Stimulated activated CD8-positive, alpha-beta memory T cell treated with anti-CD3 and anti-CD28 coated beads, Interleukin-12 subunit alpha, Interleukin-12 subunit beta, amount 100 ng/mL, for 4 hours (primary cell): ENCODE measurements around the gene MINDY3.
"Not testable (repeated sequence)": the region's sequence is repeated elsewhere in the genome, so short reads cannot be mapped to it uniquely, and the experiment has no call there.

Experiments
- DNase-seq: peaks from one replicate; pipeline ENCODE4 v3.0.0-alpha.2; 2020; ENCODE audit warnings: low read depth

Gene MINDY3

GRCh38 chr10:15856328-15857015, 3.8 kb downstream of the MINDY3 start:
- DNase-seq: no peak

GRCh38 chr10:15853800-15854199, 6.5 kb downstream of the MINDY3 start:
- DNase-seq: no peak

GRCh38 chr10:15852111-15852557, 8.2 kb downstream of the MINDY3 start:
- DNase-seq: no peak

GRCh38 chr10:15850337-15850978, 9.8 kb downstream of the MINDY3 start:
- DNase-seq: not testable (repeated sequence)

GRCh38 chr10:15849316-15849715, 11.0 kb downstream of the MINDY3 start:
- no peak for DNase-seq

GRCh38 chr10:15847481-15847880, 12.8 kb downstream of the MINDY3 start:
- DNase-seq: no peak

GRCh38 chr10:15844517-15844916, 15.8 kb downstream of the MINDY3 start:
- DNase-seq: no peak

GRCh38 chr10:15843695-15844094, 16.6 kb downstream of the MINDY3 start:
- no peak for DNase-seq

GRCh38 chr10:15842556-15843169, 17.6 kb downstream of the MINDY3 start:
- no peak for DNase-seq

GRCh38 chr10:15841696-15842095, 18.6 kb downstream of the MINDY3 start:
- no peak for DNase-seq

GRCh38 chr10:15836807-15837206, 23.5 kb downstream of the MINDY3 start:
- DNase-seq: no peak

- DNase-seq: no peak
Observed at GRCh38 chr10:15829495-15829894, 30.8 kb downstream of the MINDY3 start.

- DNase-seq: no peak
Observed at GRCh38 chr10:15824498-15824897, 35.8 kb downstream of the MINDY3 start.

- no peak for DNase-seq
Observed at GRCh38 chr10:15822131-15822530, 38.2 kb downstream of the MINDY3 start.

- DNase-seq: no peak
Observed at GRCh38 chr10:15821046-15821683, 39.1 kb downstream of the MINDY3 start.

GRCh38 chr10:15817409-15818046, 42.8 kb downstream of the MINDY3 start:
- no peak for DNase-seq

- DNase-seq: no peak
Observed at GRCh38 chr10:15815242-15815885, 44.9 kb downstream of the MINDY3 start.

- DNase-seq: no peak
Observed at GRCh38 chr10:15814565-15814964, 45.7 kb downstream of the MINDY3 start.

- no peak for DNase-seq
Observed at GRCh38 chr10:15813415-15813814, 46.9 kb downstream of the MINDY3 start.

- no peak for DNase-seq
Observed at GRCh38 chr10:15809450-15809849, 50.9 kb downstream of the MINDY3 start.

- DNase-seq: no peak
Observed at GRCh38 chr10:15808204-15808797, 52.0 kb downstream of the MINDY3 start.
